ENCODE measurements around the gene ANKRD34C. TPM values are rescaled to one million over a fixed set of nuclear protein-coding genes. Genes with fewer than 3 reads are reported as not detected.
"Not testable (repeated sequence)": the region's sequence is repeated elsewhere in the genome, so short reads cannot be mapped to it uniquely, and the experiment has no call there.

ANKRD34C gene
- total RNA-seq, 1 donor from 2014 or later: not detected

GRCh38 chr15:79316864-79317263 lies 34.3 kb downstream of the ANKRD34C start:
- H3K36me3 ChIP-seq: peaks cover 34 to 59% of the 10 kb centered on the region in 2 donors
- DNase-seq (ENCODE audit: low spot score in 2 of 2): no peak
- intact Hi-C loops (cut with DNase I): no loop called here

GRCh38 chr15:79319973-79320372 lies 37.5 kb downstream of the ANKRD34C start:
- DNase-seq (ENCODE audit: low spot score in 2 of 2); H3K4me1 ChIP-seq; H3K9me3 ChIP-seq; H3K27ac ChIP-seq; H3K27me3 ChIP-seq; intact Hi-C loops (cut with DNase I); H3K4me3 ChIP-seq: not testable (repeated sequence)
- H3K36me3 ChIP-seq: peaks cover 34 to 66% of the 10 kb centered on the region in 2 donors

More at GRCh38 chr15:79316864-79317263, 34.3 kb downstream of the ANKRD34C start:
- no peak overlapping the region for H3K27ac ChIP-seq
- TF ChIP-seq CTCF (IDR thresholded peaks at IDR 0.05): no peak
- no peaks in the 10 kb centered on the region for H3K27me3 ChIP-seq
- no peaks in the 10 kb centered on the region for H3K4me1 ChIP-seq
- H3K4me3 ChIP-seq: no peak overlapping the region
- no peaks in the 10 kb centered on the region for H3K9me3 ChIP-seq

- Histone ChIP-seq H3K27ac (no peak overlapping the region), H3K36me3 (peaks cover 27 to 53% of the 10 kb centered on the region in 2 donors), H3K4me1 (no peaks in the 10 kb centered on the region), H3K4me3 (no peak overlapping the region), H3K27me3 (no peaks in the 10 kb centered on the region), H3K9me3 (no peaks in the 10 kb centered on the region)
- intact Hi-C loops (cut with DNase I): no loop called here
- DNase-seq (ENCODE audit: low spot score in 2 of 2): no peak
- no peak for TF ChIP-seq CTCF (IDR thresholded peaks at IDR 0.05)
Observed at GRCh38 chr15:79321876-79322275, 39.4 kb downstream of the ANKRD34C start.

GRCh38 chr15:79322306-79322705 lies 39.8 kb downstream of the ANKRD34C start:
- DNase-seq (ENCODE audit: low spot score in 2 of 2): no peak
- H3K4me3 ChIP-seq: no peak overlapping the region
- no peaks in the 10 kb centered on the region for H3K4me1 ChIP-seq
- H3K36me3 ChIP-seq: peaks cover 23 to 49% of the 10 kb centered on the region in 2 donors
- no peaks in the 10 kb centered on the region for H3K9me3 ChIP-seq
- no peak overlapping the region for H3K27ac ChIP-seq
- TF ChIP-seq CTCF (IDR thresholded peaks at IDR 0.05): no peak
- intact Hi-C loops (cut with DNase I): no loop called here
- no peaks in the 10 kb centered on the region for H3K27me3 ChIP-seq

- Histone ChIP-seq H3K36me3 (peaks cover 22 to 45% of the 10 kb centered on the region in 2 donors), H3K4me3 (no peak overlapping the region), H3K9me3 (no peaks in the 10 kb centered on the region), H3K4me1 (no peaks in the 10 kb centered on the region), H3K27ac (no peak overlapping the region), H3K27me3 (no peaks in the 10 kb centered on the region)
- no peak for TF ChIP-seq CTCF (IDR thresholded peaks at IDR 0.05)
- no peak for DNase-seq (ENCODE audit: low spot score in 2 of 2)
- intact Hi-C loops (cut with DNase I): no loop called here
Observed at GRCh38 chr15:79322945-79323344, 40.4 kb downstream of the ANKRD34C start.

- Histone ChIP-seq H3K4me3 (no peak overlapping the region), H3K27me3 (no peaks in the 10 kb centered on the region), H3K9me3 (peaks cover 0 to 4% of the 10 kb centered on the region in 2 donors), H3K36me3 (peaks cover 4 to 6% of the 10 kb centered on the region in 2 donors), H3K27ac (no peak overlapping the region), H3K4me1 (no peaks in the 10 kb centered on the region)
- no peak for DNase-seq (ENCODE audit: low spot score in 2 of 2)
- intact Hi-C loops (cut with DNase I): no loop called here
- no peak for TF ChIP-seq CTCF (IDR thresholded peaks at IDR 0.05)
Observed at GRCh38 chr15:79329171-79329611, 46.7 kb downstream of the ANKRD34C start.

Other genes starting within 250 kb of the ANKRD34C start
- gene RASGRF1, start 191.9 kb upstream of the ANKRD34C start, total RNA-seq: not detected
- 83.7 TPM for gene TMED3, start 28.4 kb downstream of the ANKRD34C start, total RNA-seq
- gene MINAR1, start 149.6 kb downstream of the ANKRD34C start, total RNA-seq: 0.21 TPM